Stomach (tissue), 9 donors: ENCODE measurements around the gene APOLD1. TPM values are rescaled to one million over a fixed set of nuclear protein-coding genes. Genes with fewer than 3 reads are reported as not detected.

ENCODE experiments used
- DNase-seq, 2 donors: peaks; one replicate each; pipeline versions ENCODE4 v3.0.0 to v3.0.0-alpha.2; 2013 to 2019
- H3K27ac ChIP-seq, 5 donors: fragments of 200-600 bp in 4 of 5; sonication (generic) in 4 of 5; one replicate each; pipeline ENCODE4 v1.5.1; 2013 to 2019; ENCODE audit warnings: mild to moderate bottlenecking in 1 of 5, moderate library complexity in 1 of 5
- H3K27me3 ChIP-seq, 3 donors: fragments of 200-600 bp; sonication (generic); one replicate each; pipeline ENCODE4 v1.5.1; 2017 to 2019; ENCODE audit warnings: mixed run types in 1 of 3
- H3K36me3 ChIP-seq, 4 donors: fragments of 200-600 bp; sonication (generic); 1 replicate in 3 of 4; 2 replicates in 1 of 4; pipeline ENCODE4 v1.5.1; 2016 to 2019
- H3K4me1 ChIP-seq, 4 donors: fragments of 200-600 bp; sonication (generic); one replicate each; pipeline ENCODE4 v1.5.1; 2016 to 2019
- H3K4me3 ChIP-seq, 4 donors: fragments of 200-600 bp; sonication (generic) in 3 of 4; one replicate each; pipeline ENCODE4 v1.5.1; 2016 to 2019; ENCODE audit warnings: mild to moderate bottlenecking in 1 of 4
- H3K9me3 ChIP-seq, 4 donors: fragments of 200-600 bp; sonication (generic); one replicate each; pipeline ENCODE4 v1.5.1; 2016 to 2019
- EP300 ChIP-seq: sonication (generic); formaldehyde crosslinking; IDR thresholded peaks from one replicate; pipeline ENCODE4 v1.6.1; 2017; ENCODE audit warnings: antibody characterized with exemption
- POLR2A ChIP-seq, 4 donors: fragments of 450-650 bp; IDR thresholded peaks; one replicate each; pipeline ENCODE4 v1.6.1; 2016; ENCODE audit warnings: antibody characterized with exemption in 4 of 4, control low read depth in 2 of 4, mild to moderate bottlenecking in 1 of 4, moderate library complexity in 1 of 4
- POLR2AphosphoS5 ChIP-seq, 3 donors: sonication (generic); formaldehyde crosslinking; IDR thresholded peaks; one replicate each; pipeline ENCODE4 v1.6.1; 2016; ENCODE audit warnings: antibody characterized with exemption in 3 of 3
- WGBS, 5 donors: extraction: QIAGEN DNeasy Blood & Tissue Kit in 3 of 5; methylation state at CpG; one replicate each; pipeline versions ENCODE4 v1.1.5 to v1.1.7; 2013 to 2018; 5-methylcytosine and 5-hydroxymethylcytosine counted together
- intact Hi-C: fragments of 100-400 bp; cut with DNase I; formaldehyde crosslinking; loops from one replicate; pipeline ENCODE4 v1.15.1; 2023; ENCODE audit warnings: low total_unique reads
- polyA plus RNA-seq, 3 donors: library from polyadenylated mRNA; stranded (reverse); fragments of 200-250 nt; gene quantifications; one replicate each; pipeline ENCODE4 v1.2.3, GENCODE V29; 2013
- total RNA-seq, 5 donors: library from RNA; depleted of rRNA; stranded (reverse); fragments of >200 nt; gene quantifications; one replicate each; pipeline versions ENCODE4 v1.1.0 to v1.2.3, GENCODE V29; 2014 to 2016
- TF ChIP-seq, protein P1 (sequence below), 7 experiments: fragments of 450-650 bp in 4 of 7; fragments of 200-600 bp in 3 of 7; sonication (generic) in 3 of 7; IDR thresholded peaks; one replicate each; pipeline ENCODE4 v1.5.1; 2016 to 2019; ENCODE audit warnings: antibody characterized with exemption in 7 of 7, control low read depth in 2 of 7, mild to moderate bottlenecking in 1 of 7
- donor health status: healthy with polysubstance abuse.
- donor health status: Bipolar disorder and iron deficiency.
- donor health status: healthy.

APOLD1 gene
- total and polyA plus RNA-seq, 8 donors = 0.29 to 119 (median 7.7) TPM

DNA sequence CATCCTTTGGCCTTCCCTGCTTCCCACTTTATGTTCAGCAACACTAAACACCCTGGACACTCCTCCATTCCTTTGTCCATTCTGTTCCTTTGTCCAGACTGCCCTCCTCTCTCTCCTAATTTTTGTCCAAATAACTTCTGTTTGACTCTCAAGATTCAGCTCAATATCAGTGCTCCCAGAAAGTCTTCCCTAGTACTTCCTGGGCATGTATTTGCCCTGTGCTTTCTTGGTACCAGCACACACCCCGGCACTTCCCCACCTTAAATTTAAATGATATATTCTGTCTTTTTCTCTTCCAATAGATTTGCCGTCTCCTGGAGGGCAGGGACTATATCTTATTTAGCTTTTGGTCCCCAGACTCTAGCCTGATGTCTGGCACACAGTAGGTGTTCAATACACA is 6.5 kb upstream of the APOLD1 start:
- H3K9me3 ChIP-seq = no peaks in the 10 kb centered on the region
- no peak for TF ChIP-seq POLR2AphosphoS5 (IDR thresholded peaks at IDR 0.05)
- no peak for TF ChIP-seq POLR2A (IDR thresholded peaks at IDR 0.05)
- TF ChIP-seq, protein P1, sequence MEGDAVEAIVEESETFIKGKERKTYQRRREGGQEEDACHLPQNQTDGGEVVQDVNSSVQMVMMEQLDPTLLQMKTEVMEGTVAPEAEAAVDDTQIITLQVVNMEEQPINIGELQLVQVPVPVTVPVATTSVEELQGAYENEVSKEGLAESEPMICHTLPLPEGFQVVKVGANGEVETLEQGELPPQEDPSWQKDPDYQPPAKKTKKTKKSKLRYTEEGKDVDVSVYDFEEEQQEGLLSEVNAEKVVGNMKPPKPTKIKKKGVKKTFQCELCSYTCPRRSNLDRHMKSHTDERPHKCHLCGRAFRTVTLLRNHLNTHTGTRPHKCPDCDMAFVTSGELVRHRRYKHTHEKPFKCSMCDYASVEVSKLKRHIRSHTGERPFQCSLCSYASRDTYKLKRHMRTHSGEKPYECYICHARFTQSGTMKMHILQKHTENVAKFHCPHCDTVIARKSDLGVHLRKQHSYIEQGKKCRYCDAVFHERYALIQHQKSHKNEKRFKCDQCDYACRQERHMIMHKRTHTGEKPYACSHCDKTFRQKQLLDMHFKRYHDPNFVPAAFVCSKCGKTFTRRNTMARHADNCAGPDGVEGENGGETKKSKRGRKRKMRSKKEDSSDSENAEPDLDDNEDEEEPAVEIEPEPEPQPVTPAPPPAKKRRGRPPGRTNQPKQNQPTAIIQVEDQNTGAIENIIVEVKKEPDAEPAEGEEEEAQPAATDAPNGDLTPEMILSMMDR (IDR thresholded peaks at IDR 0.05) = no peak
- TF ChIP-seq EP300 = no peak
- H3K27ac ChIP-seq = no peak overlapping the region
- H3K36me3 ChIP-seq = no peaks in the 10 kb centered on the region
- H3K4me1 ChIP-seq = peaks cover 4 to 18% (median 10%) of the 10 kb centered on the region in 4 donors
- 81 to 98% (median 82%) methylated on average over 2 of the region's 2 CpGs for WGBS, 5 donors
- H3K4me3 ChIP-seq = no peak overlapping the region
- H3K27me3 ChIP-seq = no peaks in the 10 kb centered on the region
- intact Hi-C loops = no loop called here
- no peak for DNase-seq

DNA sequence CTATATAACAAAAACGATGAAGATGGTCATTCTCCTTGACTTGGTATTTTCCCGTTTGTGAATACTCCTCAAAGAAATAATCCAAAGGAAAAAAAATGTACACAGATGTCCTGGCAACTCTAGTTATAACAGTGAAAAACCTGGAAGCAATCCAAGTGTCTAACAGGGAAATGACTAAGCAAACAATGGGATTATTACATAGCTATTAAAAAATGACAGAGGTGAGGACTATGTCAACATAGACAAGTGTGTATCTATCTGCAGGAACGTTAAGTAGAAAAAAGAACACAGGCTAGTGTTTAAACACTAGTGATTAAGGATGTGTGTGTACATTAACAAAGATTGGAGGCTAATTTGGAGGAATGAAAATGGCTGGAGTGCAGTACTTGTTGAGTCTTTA is 5.9 kb upstream of the APOLD1 start:
- WGBS, 5 donors = 9 to 21% (median 13%) methylated on average over 3 of the region's 3 CpGs
- peak in 1 of 3 donors; percentile 60 for TF ChIP-seq POLR2AphosphoS5 (IDR thresholded peaks at IDR 0.05)
- TF ChIP-seq, protein P1 (IDR thresholded peaks at IDR 0.05) = no peak
- TF ChIP-seq POLR2A (IDR thresholded peaks at IDR 0.05) = no peak
- no peak for TF ChIP-seq EP300
- Histone ChIP-seq H3K27ac (no peak overlapping the region), H3K4me1 (peaks cover 4 to 18% (median 10%) of the 10 kb centered on the region in 4 donors), H3K4me3 (no peak overlapping the region), H3K36me3 (no peaks in the 10 kb centered on the region), H3K27me3 (no peaks in the 10 kb centered on the region), H3K9me3 (no peaks in the 10 kb centered on the region)
- peak in 1 of 2 donors; percentile 76 for DNase-seq
- intact Hi-C loops = no loop called here

DNA sequence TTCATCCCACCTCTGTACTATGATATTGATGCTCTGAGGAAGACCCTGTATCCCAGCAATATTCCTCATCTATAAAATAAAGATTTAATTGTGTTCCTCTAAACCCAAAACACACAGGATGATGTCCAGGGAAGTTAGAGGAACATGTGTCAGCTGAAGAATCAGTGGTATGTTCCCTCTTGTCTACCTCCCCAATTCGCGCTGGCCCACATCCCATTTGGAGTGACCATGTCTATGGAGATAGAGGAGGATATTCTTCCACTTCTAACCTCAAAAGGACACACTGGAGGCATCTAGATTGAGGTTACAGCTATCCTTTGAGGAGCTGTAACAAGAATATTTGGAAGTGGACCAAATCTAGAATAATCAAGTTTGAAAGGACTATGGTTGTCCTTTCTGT is 1.3 kb upstream of the APOLD1 start:
- Histone ChIP-seq H3K27me3 (no peaks in the 10 kb centered on the region), H3K4me3 (no peak overlapping the region), H3K9me3 (no peaks in the 10 kb centered on the region), H3K4me1 (peaks cover 13 to 44% (median 33%) of the 10 kb centered on the region in 4 donors), H3K27ac (peak overlapping the region in 4 of 5 donors; percentile 51 to 94 (median 84)), H3K36me3 (no peaks in the 10 kb centered on the region)
- TF ChIP-seq POLR2AphosphoS5 (IDR thresholded peaks at IDR 0.05) (no peak), POLR2A (IDR thresholded peaks at IDR 0.05) (no peak), EP300 (no peak)
- TF ChIP-seq, protein P1 (IDR thresholded peaks at IDR 0.05) = no peak
- intact Hi-C loops = no loop called here
- DNase-seq = no peak
- WGBS, 5 donors = 92 to 98% (median 95%) methylated on average over 2 of the region's 2 CpGs

DNA sequence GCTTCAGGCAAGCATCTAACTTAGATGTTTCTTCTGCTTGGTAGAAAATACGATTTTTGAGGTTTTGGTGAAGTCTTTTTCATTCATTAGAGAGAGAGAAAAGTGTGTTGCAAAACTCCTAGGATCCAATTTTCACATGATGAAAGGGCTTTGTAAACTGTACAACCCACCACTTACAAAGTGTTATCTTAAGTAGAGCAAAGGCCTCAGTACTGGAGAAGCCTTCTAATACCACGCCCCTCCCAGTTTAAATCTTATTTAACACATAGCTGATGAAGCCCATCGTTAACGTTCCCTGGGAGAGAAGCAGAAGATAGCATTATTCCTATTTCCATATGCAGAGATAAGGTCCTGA is 869 bp downstream of the APOLD1 start:
- WGBS, 5 donors = 13 to 24% (median 20%) methylated on average over 4 of the region's 4 CpGs
- intact Hi-C loops = no loop called here
- peak overlapping the region; percentile 55 to 73 (median 63) for H3K4me3 ChIP-seq
- peaks cover 9 to 37% (median 26%) of the 10 kb centered on the region in 4 donors for H3K4me1 ChIP-seq
- H3K27ac ChIP-seq = peak overlapping the region; percentile 88 to 94 (median 91)
- no peaks in the 10 kb centered on the region for H3K36me3 ChIP-seq
- TF ChIP-seq EP300 = no peak
- TF ChIP-seq, protein P1 (IDR thresholded peaks at IDR 0.05) = no peak
- no peak for TF ChIP-seq POLR2AphosphoS5 (IDR thresholded peaks at IDR 0.05)
- no peak for TF ChIP-seq POLR2A (IDR thresholded peaks at IDR 0.05)
- H3K27me3 ChIP-seq = no peaks in the 10 kb centered on the region
- H3K9me3 ChIP-seq = no peaks in the 10 kb centered on the region
- DNase-seq = no peak
